GM21367 (cell line): ENCODE measurements around the gene PC.

ENCODE experiments used
- ATAC-seq: cut with Tn5 transposase; IDR thresholded peaks from one replicate; pipeline ENCODE4 v1.9.1; 2021; ENCODE audit not compliant: unreplicated experiment

Gene PC

DNA sequence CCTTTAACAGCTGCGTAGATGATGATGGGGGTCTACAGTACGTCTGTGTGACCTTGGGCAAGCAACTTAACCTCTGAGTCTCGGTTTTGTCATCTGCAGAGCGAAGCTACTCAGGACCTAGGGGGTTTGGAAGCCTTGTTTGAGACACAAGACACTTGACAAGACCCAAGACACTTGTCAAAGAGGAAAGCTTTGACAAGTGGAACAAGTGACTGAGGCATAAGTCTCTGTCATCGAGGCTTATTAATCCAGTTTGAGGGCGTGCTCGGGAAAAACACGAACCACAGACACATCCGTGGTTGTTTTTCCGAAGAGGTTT lies 732 bp upstream of the PC start:
- no peak for ATAC-seq

DNA sequence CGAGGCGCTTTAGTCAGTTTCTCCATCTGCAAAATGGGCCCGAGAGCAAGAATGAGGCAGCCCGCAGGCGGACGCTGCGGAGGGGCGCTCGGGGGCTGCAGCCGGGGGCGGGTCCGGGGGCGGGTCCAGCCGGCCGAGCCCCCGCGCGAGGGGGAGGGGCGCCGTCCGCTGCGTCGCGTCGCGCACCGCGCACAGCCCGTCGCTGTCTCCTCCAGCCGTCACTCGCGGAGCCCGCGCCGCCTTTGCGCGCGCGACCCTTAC lies 282 bp downstream of the PC start:
- ATAC-seq, result no peak

DNA sequence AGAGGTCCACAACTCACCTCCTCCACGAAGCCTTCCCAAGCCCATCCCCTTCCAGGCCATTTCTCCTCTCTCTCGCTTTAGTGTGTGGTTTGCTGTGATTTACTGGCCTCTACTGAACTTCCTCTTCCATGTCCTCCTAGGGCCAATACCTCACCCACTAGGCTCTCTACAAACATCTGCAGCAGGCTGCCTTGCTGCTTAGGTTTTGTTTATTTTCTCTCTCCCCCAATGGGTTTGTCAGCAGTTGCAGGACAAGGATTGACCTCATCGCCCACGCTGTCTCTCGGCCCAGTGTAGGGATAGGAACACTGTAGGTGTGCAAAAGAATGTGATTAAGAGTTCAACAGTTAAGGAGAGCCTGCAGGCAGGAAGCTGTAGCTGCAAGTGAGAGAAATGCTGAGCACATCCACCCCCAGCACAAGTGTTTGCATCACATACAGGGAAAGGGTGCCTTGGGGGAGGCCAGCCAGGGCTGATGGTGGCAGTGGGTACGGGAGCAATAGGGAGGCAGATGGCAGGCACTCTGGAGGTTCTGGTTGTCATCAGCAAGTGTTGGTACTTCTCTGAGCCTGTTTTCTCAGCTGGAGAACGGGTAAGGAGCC lies 1.4 kb downstream of the PC start:
- no peak for ATAC-seq

DNA sequence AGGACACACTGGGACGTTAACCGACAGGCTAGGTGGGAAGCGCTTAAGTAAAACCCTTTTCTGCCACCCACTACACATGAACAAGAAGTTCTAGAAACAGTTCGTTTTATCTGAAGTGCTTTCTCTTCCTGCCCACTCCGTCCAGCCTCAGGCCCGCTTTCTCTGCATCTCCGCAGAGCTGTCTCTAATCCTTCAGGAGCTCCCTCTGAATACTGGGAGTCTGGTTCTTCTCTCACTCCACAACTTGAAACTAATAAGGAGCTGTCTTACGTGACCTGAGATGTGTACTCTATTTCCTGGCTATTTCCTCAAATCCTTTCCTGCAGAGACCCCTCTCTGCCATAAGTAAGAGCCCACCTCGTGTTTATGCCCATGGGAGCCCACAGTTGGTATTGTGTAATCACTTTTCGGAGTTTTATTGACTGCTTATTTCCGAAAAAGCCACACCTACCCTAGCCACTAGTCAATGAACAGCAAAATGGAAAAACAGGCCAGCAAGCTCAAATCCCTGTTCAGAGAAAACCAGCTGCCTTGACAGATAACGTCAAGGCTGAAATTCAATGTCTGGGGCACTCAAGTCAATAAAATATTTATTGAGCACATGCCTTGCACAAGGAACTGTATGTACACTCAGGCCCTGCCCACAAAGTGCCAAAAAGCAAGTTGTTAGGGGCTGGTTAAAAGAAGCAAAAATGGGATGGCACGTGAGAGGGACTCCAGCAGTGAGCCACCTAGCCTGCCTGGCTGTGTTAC lies 4.9 kb downstream of the PC start:
- ATAC-seq, result no peak

DNA sequence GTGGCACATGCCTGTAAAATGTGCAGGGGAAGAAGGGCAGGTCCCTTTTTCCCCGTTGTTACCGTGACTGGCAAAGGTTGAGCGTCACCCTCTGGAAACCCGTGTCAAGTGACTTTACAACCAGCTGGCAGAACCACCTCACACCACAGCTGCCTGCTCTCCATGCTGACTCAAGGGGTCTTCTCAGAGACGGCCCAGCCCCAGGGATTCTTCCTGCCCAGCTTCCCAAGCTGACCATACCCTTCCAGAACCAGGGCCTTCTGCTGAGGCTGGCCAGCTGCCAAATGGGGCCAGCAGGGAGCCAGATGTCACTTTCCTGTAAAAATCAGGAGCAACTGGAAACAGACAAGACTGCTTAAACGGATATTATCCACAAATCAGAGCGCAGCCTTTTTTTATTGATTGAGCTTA lies 6.3 kb downstream of the PC start:
- ATAC-seq, result no peak

DNA sequence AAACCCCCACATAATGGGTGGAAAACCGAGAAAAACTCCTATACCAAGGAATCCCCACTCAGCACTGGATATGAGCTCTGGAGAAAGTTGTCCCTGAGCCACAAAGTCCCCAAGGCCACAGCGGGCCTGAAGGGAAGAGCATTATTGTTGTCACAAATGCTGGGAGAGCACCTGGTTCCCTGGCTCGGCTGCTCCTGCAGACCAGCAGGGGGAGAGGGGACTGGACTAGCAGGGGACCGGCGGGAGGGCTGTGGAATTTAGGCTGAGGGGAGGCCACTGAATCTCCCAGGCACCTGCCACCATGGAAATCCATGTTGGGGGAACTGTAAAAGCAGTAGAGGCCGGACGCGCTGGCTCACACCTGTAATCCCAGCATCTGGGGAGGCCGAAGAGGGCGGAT lies 7.0 kb downstream of the PC start:
- ATAC-seq, result no peak

DNA sequence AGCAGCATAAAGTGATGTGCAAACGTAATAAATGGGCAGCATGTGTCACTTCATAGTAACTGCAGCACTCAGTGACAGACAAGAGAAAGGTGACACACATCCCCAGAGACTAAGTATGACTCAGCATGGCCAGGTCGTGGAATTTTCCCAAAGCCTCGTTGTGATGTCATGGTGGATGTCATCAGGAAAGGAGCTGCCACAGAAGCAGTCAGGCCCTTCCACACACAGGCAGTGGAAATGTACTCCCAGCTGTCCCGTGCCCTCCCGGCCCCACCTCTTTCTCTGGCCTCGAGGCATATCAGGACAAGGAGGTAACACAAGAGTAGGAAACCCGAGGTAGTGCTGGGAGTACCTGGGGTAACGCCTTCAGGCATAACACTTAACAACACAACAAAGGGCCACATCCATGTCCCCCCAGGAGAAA lies 8.1 kb downstream of the PC start:
- no peak for ATAC-seq

DNA sequence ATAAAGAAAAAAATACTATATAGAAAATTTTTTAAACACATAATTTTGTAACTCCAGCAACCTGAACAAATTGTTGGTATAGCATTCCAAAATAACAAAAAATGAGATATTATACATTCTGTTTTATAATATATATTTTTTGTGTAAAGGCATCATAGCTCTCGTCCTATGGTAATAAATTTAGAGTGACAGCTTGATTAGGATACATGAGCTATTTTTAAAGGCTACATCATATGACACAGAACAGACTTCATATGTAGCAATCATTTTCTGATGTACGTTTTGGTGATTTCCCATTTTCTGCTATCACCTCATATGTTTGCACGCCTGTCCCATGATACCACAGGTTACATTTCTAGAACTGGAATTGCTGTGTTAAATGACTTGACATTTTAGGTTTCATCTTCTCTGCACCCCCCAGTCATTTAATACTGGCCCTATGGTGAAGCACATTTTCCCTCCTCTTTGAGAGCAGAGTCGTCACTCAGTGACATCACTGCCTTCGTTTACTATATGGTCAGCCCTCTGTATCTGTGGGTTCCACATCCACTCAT lies 19.5 kb downstream of the PC start:
- ATAC-seq, result no peak

DNA sequence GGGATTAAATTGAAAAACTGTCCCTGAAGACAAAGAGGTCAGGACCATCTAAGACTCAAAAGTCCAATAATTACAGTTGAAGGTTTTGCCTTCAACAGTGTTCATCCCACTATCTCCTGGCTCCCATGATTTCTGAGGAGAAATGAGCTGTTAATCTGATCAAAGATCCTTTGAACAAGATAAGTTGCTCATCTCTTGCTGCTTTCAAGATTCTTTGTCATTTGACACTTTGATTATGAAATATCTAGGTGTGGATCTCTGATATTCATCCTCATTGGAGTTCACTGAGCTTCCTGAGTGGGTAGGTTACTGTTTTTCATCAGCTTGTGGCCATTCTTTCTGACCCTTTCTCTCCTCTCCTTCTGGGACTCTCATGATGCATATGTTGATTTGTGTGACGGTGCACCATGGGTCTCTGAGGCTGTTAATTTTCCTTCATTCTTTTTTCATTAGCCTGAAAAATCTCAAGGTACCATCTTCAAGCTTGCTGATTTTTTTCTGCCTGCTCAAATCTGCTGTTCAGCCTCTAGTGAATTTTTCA lies 20.9 kb downstream of the PC start:
- no peak for ATAC-seq

DNA sequence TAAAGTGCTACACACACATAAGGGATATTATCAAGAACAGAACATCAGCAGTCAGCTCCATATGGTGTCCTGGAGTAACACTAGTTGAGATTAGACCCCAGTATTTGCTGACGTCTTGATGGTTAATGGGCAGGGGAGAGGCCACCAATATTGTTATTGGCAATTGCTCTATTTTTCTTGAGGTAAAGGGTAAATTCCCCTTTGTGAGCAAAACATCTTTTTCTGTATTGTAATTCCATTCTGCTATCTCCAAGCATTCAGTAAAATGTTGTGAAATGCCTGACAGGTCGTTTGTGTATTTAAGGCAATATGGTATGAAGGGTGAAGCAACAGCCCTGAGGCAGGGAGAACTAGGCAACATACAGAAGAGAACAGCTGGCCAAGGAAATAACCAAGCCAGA lies 21.9 kb downstream of the PC start:
- no peak for ATAC-seq

DNA sequence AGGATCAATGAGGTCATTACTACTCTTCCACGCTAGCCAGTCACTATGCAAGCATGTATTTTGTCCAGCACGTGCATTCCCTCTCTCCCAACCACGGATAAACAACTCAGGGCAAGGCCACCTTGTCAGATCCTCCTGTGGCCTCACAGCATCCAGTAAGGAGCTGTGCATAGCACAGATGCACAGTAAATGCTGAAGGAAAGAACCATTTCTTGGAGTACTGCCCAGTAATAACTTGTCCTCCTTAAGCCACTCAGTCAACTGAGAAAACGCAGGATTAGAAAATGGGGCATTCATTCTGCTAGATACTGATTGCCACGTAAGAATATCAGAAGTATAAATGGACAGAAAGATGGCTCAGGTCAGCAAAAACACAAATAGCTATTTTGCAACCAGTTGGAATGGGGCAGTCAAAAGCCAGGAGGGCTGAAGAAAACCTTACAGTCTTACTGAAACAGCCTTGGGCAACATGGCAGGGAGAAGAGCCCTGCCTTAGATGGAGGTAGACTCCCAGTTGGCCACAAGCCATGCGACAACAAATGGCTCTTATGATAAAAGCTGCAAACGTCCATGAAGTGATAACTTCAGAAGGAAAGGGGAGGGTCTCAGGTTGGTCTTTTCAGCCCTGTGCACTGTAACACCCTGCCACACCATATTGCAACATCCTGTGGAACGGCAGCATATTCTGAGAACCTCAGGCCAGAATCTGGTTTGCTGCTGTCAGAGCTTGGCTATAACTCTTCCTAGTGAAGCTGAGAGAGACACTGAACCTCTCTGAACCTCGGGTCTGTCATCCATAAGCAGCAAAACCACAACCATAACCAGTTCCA lies 23.0 kb downstream of the PC start:
- ATAC-seq, result no peak

DNA sequence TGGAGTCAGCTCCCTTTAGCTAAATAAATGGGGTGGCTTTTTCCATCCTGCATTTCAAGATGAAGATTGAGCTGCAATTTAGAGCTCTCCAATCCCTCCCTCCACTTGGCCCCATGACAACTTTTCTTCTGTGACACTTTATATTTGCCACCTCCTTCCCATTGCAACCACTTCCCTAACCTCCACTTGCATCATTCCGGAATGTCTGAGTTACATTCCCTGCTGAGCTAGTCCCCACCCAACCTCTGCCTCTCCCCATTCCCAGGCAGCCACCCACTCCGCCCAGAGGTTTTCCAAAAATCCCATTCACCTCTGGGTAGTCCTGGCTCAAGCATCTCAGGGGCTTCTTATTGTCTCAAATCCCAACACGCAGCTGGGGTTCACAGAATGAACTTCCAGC lies 24.7 kb downstream of the PC start:
- ATAC-seq, result no peak

DNA sequence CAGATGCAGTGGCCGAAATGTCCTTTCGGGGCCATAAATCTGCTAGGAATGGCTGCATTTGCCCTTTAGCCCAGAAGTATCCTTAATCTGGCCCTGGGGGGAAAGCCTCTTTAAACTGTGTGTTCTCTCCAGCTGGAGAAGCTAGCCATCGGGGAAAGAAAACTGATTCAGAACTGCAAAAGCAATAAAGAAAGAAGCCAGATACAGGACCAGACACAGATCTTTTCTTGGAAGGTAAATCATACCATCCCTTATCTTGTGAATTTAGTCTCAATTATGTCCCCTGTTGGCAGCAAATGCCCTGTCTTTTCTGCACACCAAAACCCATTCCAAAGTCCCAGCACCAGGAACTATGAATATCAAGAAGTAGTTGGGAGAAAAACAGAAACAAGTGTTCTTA lies 25.6 kb downstream of the PC start:
- no peak for ATAC-seq

DNA sequence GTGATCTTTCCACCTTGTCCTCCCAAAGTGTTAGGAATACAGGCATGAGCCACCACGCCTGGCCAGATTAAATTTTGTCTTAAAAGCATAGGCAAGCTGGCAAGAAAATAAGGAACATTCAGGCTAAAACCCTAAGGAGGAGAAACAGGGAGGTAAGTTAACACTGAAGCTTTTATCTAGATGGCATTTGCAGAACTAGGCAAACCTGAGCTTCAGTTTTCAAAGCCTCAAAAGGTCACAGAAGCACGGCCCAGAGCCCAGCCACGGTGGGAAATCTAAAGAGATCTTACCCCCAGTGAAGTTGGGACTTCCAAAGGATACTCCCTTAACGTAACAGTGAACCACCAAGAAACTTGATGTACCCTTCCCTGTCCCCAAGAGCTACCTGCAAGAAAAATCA lies 28.4 kb downstream of the PC start:
- no peak for ATAC-seq

DNA sequence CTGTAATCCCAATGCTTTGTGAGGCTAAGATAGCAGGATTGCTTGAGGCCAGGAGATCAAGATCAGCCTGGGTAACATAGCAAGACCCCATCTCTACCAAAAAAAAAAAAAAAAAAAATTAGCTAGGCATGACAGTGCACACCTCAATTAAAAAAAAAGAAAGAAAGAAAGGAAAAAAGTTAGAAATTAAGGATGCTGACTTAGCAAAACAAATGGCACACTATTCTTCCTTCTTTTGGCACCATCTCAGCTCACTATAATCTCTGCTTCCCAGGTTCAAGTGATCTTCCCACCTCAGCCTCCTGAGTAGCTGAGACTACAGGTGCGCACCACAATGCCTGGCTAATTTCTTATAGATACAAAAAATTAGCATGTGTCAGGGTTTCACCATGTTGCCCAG lies 33.9 kb downstream of the PC start:
- ATAC-seq, result no peak

DNA sequence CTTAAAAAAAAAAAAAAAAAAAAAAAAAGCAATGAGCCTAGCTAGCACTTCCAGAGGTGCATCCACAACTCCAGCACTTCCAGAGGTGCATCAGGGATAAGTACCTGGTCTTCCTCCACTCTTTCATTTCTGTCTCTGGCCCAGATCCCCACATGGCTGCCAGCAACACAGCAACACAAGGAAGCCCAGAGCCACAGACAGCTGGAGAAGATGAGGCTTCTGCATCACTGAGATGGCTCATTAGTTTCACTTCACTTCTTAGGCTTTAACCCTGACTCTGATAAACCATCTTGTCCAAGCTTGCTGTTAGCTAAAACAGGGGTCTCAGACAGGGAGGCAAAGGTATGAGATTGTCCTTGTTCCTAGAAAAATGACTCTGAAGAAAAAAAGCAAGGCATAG lies 35.6 kb downstream of the PC start:
- ATAC-seq, result no peak

DNA sequence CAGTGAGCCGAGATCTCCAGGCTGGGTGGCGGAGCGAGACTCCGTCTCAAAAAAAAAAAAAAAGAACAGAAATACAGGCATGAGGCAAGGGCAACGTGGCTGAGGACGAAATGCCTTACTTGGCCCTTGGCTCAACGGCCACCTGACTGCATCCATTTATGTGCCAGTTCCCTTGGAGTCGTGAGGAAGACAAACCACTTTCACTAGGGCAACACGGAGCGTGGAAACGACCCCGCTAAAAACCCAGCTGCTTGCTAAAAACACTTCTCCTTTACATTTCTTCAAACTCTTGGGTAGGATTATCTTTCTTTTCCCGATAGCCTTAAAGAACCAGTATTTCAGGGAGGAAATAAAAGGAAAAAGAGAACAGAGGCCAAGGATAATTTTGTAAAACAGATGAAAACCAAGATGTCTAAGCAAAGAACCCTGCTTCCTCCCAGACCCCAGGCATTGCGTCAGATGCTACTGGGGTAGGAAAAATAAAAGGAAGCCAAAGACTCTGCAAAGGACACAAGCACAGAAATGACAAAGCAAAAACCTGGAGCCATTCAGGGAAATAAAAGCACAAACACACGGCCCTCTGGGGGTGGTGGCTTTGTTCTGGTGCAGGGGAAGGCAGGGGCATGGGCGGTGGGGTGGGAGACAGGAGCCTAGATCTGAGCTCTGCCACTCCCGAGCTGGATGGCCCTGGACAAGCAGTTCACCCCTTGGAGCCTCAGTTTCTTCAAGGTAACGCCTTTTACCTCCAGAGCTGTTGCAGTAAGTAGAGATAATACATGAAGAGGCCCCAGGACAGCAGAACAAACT lies 37.0 kb downstream of the PC start:
- ATAC-seq, result no peak

DNA sequence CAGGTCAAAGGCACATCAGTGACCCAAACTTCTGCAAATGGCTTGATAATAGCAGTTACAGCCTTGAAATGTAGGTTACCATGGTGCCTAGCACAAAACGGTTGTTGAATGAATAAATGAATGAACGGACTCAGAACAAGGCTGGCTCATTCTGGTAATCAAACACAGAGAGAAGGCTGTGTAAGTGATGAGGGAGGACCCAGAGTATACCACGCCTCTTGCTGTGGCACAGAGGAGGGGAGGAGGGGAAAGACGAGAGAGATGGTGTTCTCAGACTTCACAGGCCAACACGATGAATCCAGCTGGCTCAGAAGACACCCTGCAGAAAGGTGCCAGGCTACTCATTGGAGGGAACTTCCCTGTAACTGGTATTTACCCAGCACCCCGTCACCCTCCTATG lies 38.3 kb downstream of the PC start:
- ATAC-seq, result no peak

DNA sequence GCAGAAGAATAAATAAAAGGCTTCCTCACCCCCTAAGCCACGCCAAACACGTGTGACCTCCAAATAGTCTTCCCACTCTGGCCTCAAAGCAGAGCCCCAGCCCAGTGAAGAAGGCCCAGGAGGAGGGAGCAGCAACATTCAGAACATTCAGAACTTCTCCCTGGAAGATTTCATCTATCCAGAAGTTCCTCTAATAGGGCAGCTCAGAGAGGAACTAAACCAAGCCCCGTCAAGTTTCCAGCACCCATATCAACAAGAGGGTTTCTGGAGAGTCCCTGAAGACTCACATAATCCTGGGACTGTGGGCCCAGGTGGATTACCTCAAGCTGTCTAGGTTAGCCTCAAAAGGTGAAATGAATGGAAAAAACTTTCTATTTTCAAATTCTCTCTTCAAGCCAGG lies 39.4 kb downstream of the PC start:
- no peak for ATAC-seq

DNA sequence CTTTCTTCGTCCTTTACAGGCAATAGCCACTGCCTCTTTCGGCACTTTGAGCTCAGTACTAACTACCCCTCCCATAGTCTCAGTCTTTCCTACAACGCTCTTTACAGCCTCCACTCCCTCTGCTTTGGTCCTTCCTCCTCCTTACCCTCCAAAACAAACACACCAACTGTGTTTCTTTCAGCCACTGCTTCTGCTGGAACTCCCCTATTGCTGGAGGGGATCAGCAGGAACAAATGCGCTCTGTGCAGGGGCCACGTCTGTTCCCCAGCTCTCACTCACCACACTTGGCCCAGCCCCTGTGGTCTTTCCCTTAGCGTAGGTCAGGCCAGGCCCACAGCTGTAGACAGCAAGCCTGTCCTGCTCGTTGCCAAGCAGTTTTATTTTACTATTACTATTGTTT lies 42.3 kb downstream of the PC start:
- ATAC-seq, result no peak
